GM23338 (cell line): ENCODE results near the gene IFI6. TPM values are rescaled to one million over a fixed set of nuclear protein-coding genes. Genes with fewer than 3 reads are reported as not detected.

Experiments used
- ATAC-seq: fragments of 200-7000 bp; cut with Tn5 transposase; 3 replicates; pipeline ENCODE4 v1.9.1; 2020
- DNase-seq: peaks from one replicate; pipeline ENCODE4 v3.0.0-alpha.2; 2015; ENCODE audit warnings: low spot score
- H2AFZ ChIP-seq: fragments of 200-600 bp; sonication (generic); 2 replicates; pipeline ENCODE4 v1.8.0; 2016; ENCODE audit warnings: antibody characterized with exemption, mild to moderate bottlenecking, moderate library complexity
- H3F3A ChIP-seq: fragments of 200-600 bp; sonication (generic); replicated peaks from 2 replicates; pipeline ENCODE4 v1.8.0; 2017; ENCODE audit warnings: antibody characterized with exemption, mixed run types, low read depth
- H3K27ac ChIP-seq: fragments of 200-600 bp; sonication (generic); 2 replicates; pipeline ENCODE4 v1.6.1; 2016; ENCODE audit warnings: low read depth
- H3K27me3 ChIP-seq: fragments of 200-600 bp; sonication (generic); 2 replicates; pipeline ENCODE4 v1.8.0; 2016; ENCODE audit warnings: mild to moderate bottlenecking, mixed run types, moderate library complexity; ENCODE audit not compliant: insufficient read depth
- H3K36me3 ChIP-seq: fragments of 200-600 bp; sonication (generic); 2 replicates; pipeline ENCODE4 v1.8.0; 2016; ENCODE audit warnings: mild to moderate bottlenecking; ENCODE audit not compliant: insufficient read depth
- H3K4me1 ChIP-seq: fragments of 200-600 bp; sonication (generic); 2 replicates; pipeline ENCODE4 v1.8.0; 2016; ENCODE audit warnings: mild to moderate bottlenecking, moderate library complexity; ENCODE audit not compliant: insufficient read depth
- H3K4me2 ChIP-seq: fragments of 200-600 bp; sonication (generic); 2 replicates; pipeline ENCODE4 v1.7.1; 2017; ENCODE audit warnings: mixed run types
- H3K4me3 ChIP-seq: fragments of 200-600 bp; sonication (generic); 2 replicates; pipeline ENCODE4 v1.6.1; 2016; ENCODE audit warnings: mixed run types
- H3K79me2 ChIP-seq: fragments of 200-600 bp; sonication (generic); replicated peaks from 2 replicates; pipeline ENCODE4 v1.8.0; 2017; ENCODE audit warnings: mild to moderate bottlenecking; ENCODE audit not compliant: insufficient read depth
- H3K9me2 ChIP-seq: fragments of 200-600 bp; sonication (generic); 2 replicates; pipeline ENCODE4 v1.8.0; 2017; ENCODE audit not compliant: insufficient read depth
- H4K20me1 ChIP-seq: fragments of 200-600 bp; sonication (generic); replicated peaks from 2 replicates; pipeline ENCODE4 v1.8.0; 2017; ENCODE audit warnings: mild to moderate bottlenecking; ENCODE audit not compliant: insufficient read depth
- H3K27ac Mint-ChIP-seq: 2 replicates; pipeline ENCODE4 v1.8.0; 2020; ENCODE audit warnings: inconsistent platforms, mild to moderate bottlenecking, moderate library complexity, mixed read lengths
- H3K27me3 Mint-ChIP-seq: 3 replicates; pipeline ENCODE4 v1.8.0; 2022; ENCODE audit warnings: low read depth, mild to moderate bottlenecking, moderate library complexity, mixed read lengths, inconsistent platforms; ENCODE audit not compliant: insufficient read depth, poor library complexity
- H3K36me3 Mint-ChIP-seq: 3 replicates; pipeline ENCODE4 v1.8.0; 2021; ENCODE audit warnings: low read depth, mild to moderate bottlenecking, inconsistent platforms, moderate library complexity, mixed read lengths
- H3K4me1 Mint-ChIP-seq: 3 replicates; pipeline ENCODE4 v1.8.0; 2020; ENCODE audit warnings: mild to moderate bottlenecking, inconsistent platforms, mixed read lengths
- H3K4me3 Mint-ChIP-seq: 3 replicates; pipeline ENCODE4 v1.8.0; 2021; ENCODE audit warnings: moderate library complexity, mild to moderate bottlenecking, inconsistent platforms, mixed read lengths
- H3K9me3 Mint-ChIP-seq: 3 replicates; pipeline ENCODE4 v1.8.0; 2020; ENCODE audit warnings: moderate library complexity, mild to moderate bottlenecking, inconsistent platforms, mixed read lengths
- CREB1 ChIP-seq: fragments of 250-450 bp; sonication (Bioruptor Pico); IDR thresholded peaks from 2 replicates; pipeline ENCODE4 v1.5.0; 2020; ENCODE audit warnings: low read depth, mild to moderate bottlenecking, moderate library complexity
- EZH2 ChIP-seq: fragments of 200-600 bp; sonication (generic); IDR thresholded peaks from one replicate; pipeline ENCODE4 v1.8.0; 2017; ENCODE audit warnings: antibody characterized with exemption, mild to moderate bottlenecking, low read depth; ENCODE audit not compliant: unreplicated experiment
- EZH2phosphoT487 ChIP-seq: fragments of 200-600 bp; sonication (generic); IDR thresholded peaks from one replicate; pipeline ENCODE4 v1.8.1; 2018; ENCODE audit warnings: antibody characterized with exemption; ENCODE audit not compliant: unreplicated experiment
- JUNB ChIP-seq: IDR thresholded peaks from one replicate; pipeline ENCODE4 v1.6.1; 2016; ENCODE audit warnings: antibody characterized with exemption; ENCODE audit not compliant: unreplicated experiment
- NANOG ChIP-seq: IDR thresholded peaks from 2 replicates; pipeline ENCODE4 v1.6.1; 2016; ENCODE audit warnings: antibody characterized with exemption, borderline replicate concordance
- POLR2AphosphoS5 ChIP-seq: IDR thresholded peaks from 2 replicates; pipeline ENCODE4 v1.6.1; 2016; ENCODE audit warnings: antibody characterized with exemption, low read depth
- STAT1 ChIP-seq: IDR thresholded peaks from one replicate; pipeline ENCODE4 v1.6.1; 2016; ENCODE audit warnings: antibody characterized with exemption; ENCODE audit not compliant: unreplicated experiment
- ZNF114 ChIP-seq: fragments of 250-450 bp; sonication (Bioruptor Pico); IDR thresholded peaks from 2 replicates; pipeline ENCODE4 v1.5.0; 2020; ENCODE audit warnings: mild to moderate bottlenecking, moderate library complexity
- ZNF331 ChIP-seq: fragments of 250-450 bp; sonication (Bioruptor Pico); IDR thresholded peaks from 2 replicates; pipeline ENCODE4 v1.5.0; 2020; ENCODE audit warnings: low read depth, mild to moderate bottlenecking, moderate library complexity
- polyA plus RNA-seq: library from polyadenylated mRNA; unstranded; fragments of >200 nt; fragmentation: Nextera tagmentation; extraction: Ambion mirVana; gene quantifications from 2 replicates; pipeline ENCODE4 v1.2.1, GENCODE V29; 2016
- total RNA-seq: library from RNA; depleted of rRNA; stranded (reverse); fragments of >200 nt; shearing (Covaris generic); gene quantifications from 2 replicates; pipeline ENCODE4 v1.2.3, GENCODE V29; 2014
- TF ChIP-seq, protein P1 (sequence below): fragments of 250-450 bp; sonication (Bioruptor Pico); IDR thresholded peaks from 2 replicates; pipeline ENCODE4 v1.5.0; 2020; ENCODE audit warnings: mild to moderate bottlenecking, moderate library complexity
- TF ChIP-seq, protein P2 (sequence below): IDR thresholded peaks from 2 replicates; pipeline ENCODE4 v1.6.1; 2016; ENCODE audit warnings: antibody characterized with exemption
- TF ChIP-seq, protein P3 (sequence below), 2 experiments: fragments of 200-600 bp in 1 of 2; sonication (generic) in 1 of 2; conservative IDR thresholded peaks; 2 replicates each; pipeline versions ENCODE4 v1.5.1 to v1.6.1; 2016 to 2017; ENCODE audit warnings: antibody characterized with exemption in 2 of 2, low read depth in 2 of 2, mild to moderate bottlenecking in 2 of 2, moderate library complexity in 1 of 2
- TF ChIP-seq, protein P4 (sequence below): IDR thresholded peaks from one replicate; pipeline ENCODE4 v1.6.1; 2018; ENCODE audit warnings: antibody characterized with exemption; ENCODE audit not compliant: unreplicated experiment

IFI6 gene
- total and polyA plus RNA-seq, 2 experiments from 2014 or later: 6.3 to 16.0 TPM

DNA sequence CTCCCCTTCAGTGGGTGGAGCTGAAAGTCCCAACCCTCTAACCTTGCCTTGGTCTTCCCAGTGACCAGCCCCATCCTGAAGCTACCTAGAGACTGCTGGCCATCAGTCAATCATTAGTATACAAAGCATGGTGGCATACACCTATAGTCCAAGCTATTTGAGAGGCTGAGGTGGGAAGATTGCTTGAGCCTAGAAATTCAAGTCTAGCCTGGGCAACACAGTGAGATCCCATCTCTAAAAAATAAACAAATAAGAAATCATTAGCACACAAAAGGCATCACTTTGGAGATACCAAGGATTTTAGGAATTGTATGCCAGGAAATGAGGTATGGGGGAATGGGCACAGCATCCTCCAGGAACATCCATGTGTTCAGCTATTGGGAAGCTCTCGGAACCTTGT lies 4.4 kb upstream of the IFI6 start:
- no peak overlapping the region for H3K4me2 ChIP-seq
- H3K27ac ChIP-seq: no peak overlapping the region
- Mint-ChIP-seq H3K4me1 (peaks cover 12% of the 10 kb centered on the region; the same call in 2 of the 3 replicates), H3K9me3 (peaks cover 34% of the 10 kb centered on the region), H3K27ac (no peak overlapping the region), H3K27me3 (no peaks in the 10 kb centered on the region), H3K36me3 (peaks cover 15% of the 10 kb centered on the region), H3K4me3 (no peak overlapping the region)
- H3K79me2 ChIP-seq: no peaks in the 10 kb centered on the region
- no peaks in the 10 kb centered on the region for H3K27me3 ChIP-seq
- H4K20me1 ChIP-seq: no peaks in the 10 kb centered on the region
- no peak overlapping the region for H3K4me3 ChIP-seq
- H3K9me2 ChIP-seq: no peaks in the 10 kb centered on the region
- no peak for TF ChIP-seq ZNF114 (CRISPR knock-in tag)
- no peak for TF ChIP-seq ZNF331 (CRISPR knock-in tag)
- TF ChIP-seq POLR2AphosphoS5: no peak
- TF ChIP-seq, protein P1, sequence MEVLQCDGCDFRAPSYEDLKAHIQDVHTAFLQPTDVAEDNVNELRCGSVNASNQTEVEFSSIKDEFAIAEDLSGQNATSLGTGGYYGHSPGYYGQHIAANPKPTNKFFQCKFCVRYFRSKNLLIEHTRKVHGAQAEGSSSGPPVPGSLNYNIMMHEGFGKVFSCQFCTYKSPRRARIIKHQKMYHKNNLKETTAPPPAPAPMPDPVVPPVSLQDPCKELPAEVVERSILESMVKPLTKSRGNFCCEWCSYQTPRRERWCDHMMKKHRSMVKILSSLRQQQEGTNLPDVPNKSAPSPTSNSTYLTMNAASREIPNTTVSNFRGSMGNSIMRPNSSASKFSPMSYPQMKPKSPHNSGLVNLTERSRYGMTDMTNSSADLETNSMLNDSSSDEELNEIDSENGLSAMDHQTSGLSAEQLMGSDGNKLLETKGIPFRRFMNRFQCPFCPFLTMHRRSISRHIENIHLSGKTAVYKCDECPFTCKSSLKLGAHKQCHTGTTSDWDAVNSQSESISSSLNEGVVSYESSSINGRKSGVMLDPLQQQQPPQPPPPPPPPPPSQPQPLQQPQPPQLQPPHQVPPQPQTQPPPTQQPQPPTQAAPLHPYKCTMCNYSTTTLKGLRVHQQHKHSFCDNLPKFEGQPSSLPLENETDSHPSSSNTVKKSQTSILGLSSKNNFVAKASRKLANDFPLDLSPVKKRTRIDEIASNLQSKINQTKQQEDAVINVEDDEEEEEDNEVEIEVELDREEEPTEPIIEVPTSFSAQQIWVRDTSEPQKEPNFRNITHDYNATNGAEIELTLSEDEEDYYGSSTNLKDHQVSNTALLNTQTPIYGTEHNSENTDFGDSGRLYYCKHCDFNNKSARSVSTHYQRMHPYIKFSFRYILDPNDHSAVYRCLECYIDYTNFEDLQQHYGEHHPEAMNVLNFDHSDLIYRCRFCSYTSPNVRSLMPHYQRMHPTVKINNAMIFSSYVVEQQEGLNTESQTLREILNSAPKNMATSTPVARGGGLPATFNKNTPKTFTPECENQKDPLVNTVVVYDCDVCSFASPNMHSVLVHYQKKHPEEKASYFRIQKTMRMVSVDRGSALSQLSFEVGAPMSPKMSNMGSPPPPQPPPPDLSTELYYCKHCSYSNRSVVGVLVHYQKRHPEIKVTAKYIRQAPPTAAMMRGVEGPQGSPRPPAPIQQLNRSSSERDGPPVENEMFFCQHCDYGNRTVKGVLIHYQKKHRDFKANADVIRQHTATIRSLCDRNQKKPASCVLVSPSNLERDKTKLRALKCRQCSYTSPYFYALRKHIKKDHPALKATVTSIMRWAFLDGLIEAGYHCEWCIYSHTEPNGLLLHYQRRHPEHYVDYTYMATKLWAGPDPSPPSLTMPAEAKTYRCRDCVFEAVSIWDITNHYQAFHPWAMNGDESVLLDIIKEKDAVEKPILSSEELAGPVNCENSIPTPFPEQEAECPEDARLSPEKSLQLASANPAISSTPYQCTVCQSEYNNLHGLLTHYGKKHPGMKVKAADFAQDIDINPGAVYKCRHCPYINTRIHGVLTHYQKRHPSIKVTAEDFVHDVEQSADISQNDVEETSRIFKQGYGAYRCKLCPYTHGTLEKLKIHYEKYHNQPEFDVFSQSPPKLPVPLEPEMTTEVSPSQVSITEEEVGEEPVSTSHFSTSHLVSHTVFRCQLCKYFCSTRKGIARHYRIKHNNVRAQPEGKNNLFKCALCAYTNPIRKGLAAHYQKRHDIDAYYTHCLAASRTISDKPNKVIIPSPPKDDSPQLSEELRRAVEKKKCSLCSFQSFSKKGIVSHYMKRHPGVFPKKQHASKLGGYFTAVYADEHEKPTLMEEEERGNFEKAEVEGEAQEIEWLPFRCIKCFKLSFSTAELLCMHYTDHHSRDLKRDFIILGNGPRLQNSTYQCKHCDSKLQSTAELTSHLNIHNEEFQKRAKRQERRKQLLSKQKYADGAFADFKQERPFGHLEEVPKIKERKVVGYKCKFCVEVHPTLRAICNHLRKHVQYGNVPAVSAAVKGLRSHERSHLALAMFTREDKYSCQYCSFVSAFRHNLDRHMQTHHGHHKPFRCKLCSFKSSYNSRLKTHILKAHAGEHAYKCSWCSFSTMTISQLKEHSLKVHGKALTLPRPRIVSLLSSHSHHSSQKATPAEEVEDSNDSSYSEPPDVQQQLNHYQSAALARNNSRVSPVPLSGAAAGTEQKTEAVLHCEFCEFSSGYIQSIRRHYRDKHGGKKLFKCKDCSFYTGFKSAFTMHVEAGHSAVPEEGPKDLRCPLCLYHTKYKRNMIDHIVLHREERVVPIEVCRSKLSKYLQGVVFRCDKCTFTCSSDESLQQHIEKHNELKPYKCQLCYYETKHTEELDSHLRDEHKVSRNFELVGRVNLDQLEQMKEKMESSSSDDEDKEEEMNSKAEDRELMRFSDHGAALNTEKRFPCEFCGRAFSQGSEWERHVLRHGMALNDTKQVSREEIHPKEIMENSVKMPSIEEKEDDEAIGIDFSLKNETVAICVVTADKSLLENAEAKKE (CRISPR knock-in tag): no peak
- TF ChIP-seq NANOG: no peak
- no peak for TF ChIP-seq CREB1 (CRISPR knock-in tag)
- TF ChIP-seq, protein P2, sequence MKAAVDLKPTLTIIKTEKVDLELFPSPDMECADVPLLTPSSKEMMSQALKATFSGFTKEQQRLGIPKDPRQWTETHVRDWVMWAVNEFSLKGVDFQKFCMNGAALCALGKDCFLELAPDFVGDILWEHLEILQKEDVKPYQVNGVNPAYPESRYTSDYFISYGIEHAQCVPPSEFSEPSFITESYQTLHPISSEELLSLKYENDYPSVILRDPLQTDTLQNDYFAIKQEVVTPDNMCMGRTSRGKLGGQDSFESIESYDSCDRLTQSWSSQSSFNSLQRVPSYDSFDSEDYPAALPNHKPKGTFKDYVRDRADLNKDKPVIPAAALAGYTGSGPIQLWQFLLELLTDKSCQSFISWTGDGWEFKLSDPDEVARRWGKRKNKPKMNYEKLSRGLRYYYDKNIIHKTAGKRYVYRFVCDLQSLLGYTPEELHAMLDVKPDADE: no peak
- TF ChIP-seq, protein P3, sequence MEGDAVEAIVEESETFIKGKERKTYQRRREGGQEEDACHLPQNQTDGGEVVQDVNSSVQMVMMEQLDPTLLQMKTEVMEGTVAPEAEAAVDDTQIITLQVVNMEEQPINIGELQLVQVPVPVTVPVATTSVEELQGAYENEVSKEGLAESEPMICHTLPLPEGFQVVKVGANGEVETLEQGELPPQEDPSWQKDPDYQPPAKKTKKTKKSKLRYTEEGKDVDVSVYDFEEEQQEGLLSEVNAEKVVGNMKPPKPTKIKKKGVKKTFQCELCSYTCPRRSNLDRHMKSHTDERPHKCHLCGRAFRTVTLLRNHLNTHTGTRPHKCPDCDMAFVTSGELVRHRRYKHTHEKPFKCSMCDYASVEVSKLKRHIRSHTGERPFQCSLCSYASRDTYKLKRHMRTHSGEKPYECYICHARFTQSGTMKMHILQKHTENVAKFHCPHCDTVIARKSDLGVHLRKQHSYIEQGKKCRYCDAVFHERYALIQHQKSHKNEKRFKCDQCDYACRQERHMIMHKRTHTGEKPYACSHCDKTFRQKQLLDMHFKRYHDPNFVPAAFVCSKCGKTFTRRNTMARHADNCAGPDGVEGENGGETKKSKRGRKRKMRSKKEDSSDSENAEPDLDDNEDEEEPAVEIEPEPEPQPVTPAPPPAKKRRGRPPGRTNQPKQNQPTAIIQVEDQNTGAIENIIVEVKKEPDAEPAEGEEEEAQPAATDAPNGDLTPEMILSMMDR (conservative IDR thresholded peaks at IDR 0.05; ENCODE audit: low read depth in 2 of 2): no peak
- TF ChIP-seq JUNB: no peak
- TF ChIP-seq, protein P4, sequence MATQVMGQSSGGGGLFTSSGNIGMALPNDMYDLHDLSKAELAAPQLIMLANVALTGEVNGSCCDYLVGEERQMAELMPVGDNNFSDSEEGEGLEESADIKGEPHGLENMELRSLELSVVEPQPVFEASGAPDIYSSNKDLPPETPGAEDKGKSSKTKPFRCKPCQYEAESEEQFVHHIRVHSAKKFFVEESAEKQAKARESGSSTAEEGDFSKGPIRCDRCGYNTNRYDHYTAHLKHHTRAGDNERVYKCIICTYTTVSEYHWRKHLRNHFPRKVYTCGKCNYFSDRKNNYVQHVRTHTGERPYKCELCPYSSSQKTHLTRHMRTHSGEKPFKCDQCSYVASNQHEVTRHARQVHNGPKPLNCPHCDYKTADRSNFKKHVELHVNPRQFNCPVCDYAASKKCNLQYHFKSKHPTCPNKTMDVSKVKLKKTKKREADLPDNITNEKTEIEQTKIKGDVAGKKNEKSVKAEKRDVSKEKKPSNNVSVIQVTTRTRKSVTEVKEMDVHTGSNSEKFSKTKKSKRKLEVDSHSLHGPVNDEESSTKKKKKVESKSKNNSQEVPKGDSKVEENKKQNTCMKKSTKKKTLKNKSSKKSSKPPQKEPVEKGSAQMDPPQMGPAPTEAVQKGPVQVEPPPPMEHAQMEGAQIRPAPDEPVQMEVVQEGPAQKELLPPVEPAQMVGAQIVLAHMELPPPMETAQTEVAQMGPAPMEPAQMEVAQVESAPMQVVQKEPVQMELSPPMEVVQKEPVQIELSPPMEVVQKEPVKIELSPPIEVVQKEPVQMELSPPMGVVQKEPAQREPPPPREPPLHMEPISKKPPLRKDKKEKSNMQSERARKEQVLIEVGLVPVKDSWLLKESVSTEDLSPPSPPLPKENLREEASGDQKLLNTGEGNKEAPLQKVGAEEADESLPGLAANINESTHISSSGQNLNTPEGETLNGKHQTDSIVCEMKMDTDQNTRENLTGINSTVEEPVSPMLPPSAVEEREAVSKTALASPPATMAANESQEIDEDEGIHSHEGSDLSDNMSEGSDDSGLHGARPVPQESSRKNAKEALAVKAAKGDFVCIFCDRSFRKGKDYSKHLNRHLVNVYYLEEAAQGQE: no peak
- no peak for TF ChIP-seq EZH2
- no peak for TF ChIP-seq EZH2phosphoT487
- no peak for TF ChIP-seq STAT1
- ATAC-seq (no peak), DNase-seq (no peak)
- H3K4me1 ChIP-seq: no peaks in the 10 kb centered on the region; the same call in 1 of the 2 replicates
- peaks cover 6% of the 10 kb centered on the region; the same call in 1 of the 2 replicates for H3F3A ChIP-seq
- H3K36me3 ChIP-seq: no peaks in the 10 kb centered on the region; the same call in 1 of the 2 replicates
- H2AFZ ChIP-seq: no peak overlapping the region
